Adrenal gland (tissue), 5 donors: Measurements from ENCODE around the gene MDFI.

Experiments
- CTCF ChIP-seq, 6 experiments: fragments of 450-650 bp in 4 of 6; fragments of 200-600 bp in 2 of 6; sonication (generic) in 1 of 6; IDR thresholded peaks; 1 replicate in 5 of 6; 2 replicates in 1 of 6; pipeline versions ENCODE4 v1.5.1 to v1.8.0; 2016 to 2021; ENCODE audit warnings: antibody characterized with exemption in 6 of 6, mild to moderate bottlenecking in 2 of 6, moderate library complexity in 1 of 6
- POLR2A ChIP-seq, 2 donors: fragments of 450-650 bp; IDR thresholded peaks; one replicate each; pipeline ENCODE4 v1.6.1; 2017; ENCODE audit warnings: antibody characterized with exemption in 2 of 2, mild to moderate bottlenecking in 2 of 2, moderate library complexity in 1 of 2
- donor health status: DM: no; HTN: no; CAD: no.

DNA sequence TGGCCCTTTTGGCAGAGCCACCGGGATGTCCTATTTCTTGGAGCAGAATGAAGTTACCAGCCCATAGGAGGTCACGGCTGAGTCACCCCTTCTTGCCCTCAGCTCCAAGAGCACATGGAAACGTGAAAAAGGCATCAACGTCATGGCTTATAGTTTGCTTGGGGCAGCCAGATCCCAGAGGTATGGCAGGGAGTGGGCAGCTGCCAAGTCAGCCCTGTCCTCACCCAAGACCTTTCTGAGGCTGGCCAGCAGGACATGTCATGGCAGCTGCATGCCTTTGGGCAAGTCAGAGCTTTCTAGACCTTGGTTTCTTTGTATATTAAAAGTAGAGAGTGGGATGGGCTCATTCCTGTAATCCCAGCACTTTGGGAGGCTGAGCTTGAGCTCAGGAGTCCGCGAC lies 8.2 kb upstream of the MDFI start:
- no peak for TF ChIP-seq CTCF (IDR thresholded peaks at IDR 0.05)
- TF ChIP-seq POLR2A (IDR thresholded peaks at IDR 0.05), result no peak
